Measurements from ENCODE around the gene SLC25A48.
"Not testable (repeated sequence)": the region's sequence is repeated elsewhere in the genome, so short reads cannot be mapped to it uniquely, and the experiment has no call there.

The SLC25A48 gene

GRCh38 chr5:135830384-135830700 lies 4.1 kb upstream of the SLC25A48 start:
- DNase-seq: peak in 1 of 3 experiments; percentile 52

- DNase-seq: no peak
Observed at GRCh38 chr5:135830876-135831275, 3.6 kb upstream of the SLC25A48 start.

- DNase-seq: no peak
Observed at GRCh38 chr5:135831439-135831838, 3.0 kb upstream of the SLC25A48 start.

- no peak for DNase-seq
Observed at GRCh38 chr5:135831851-135832555, 2.5 kb upstream of the SLC25A48 start.

- no peak for DNase-seq
Observed at GRCh38 chr5:135832941-135833920, 1.2 kb upstream of the SLC25A48 start.

- no peak for DNase-seq
Observed at GRCh38 chr5:135833961-135834638, 363 bp upstream of the SLC25A48 start.

GRCh38 chr5:135835766-135836165 lies 1.3 kb downstream of the SLC25A48 start:
- DNase-seq: no peak

- DNase-seq: not testable (repeated sequence)
Observed at GRCh38 chr5:135838395-135838794, 3.9 kb downstream of the SLC25A48 start.

GRCh38 chr5:135839566-135839965 lies 5.1 kb downstream of the SLC25A48 start:
- DNase-seq: no peak

GRCh38 chr5:135840959-135841358 lies 6.5 kb downstream of the SLC25A48 start:
- DNase-seq: no peak

- no peak for DNase-seq
Observed at GRCh38 chr5:135842737-135843136, 8.3 kb downstream of the SLC25A48 start.

GRCh38 chr5:135843571-135844337 lies 9.3 kb downstream of the SLC25A48 start:
- DNase-seq: no peak

GRCh38 chr5:135846311-135846710 lies 11.8 kb downstream of the SLC25A48 start:
- DNase-seq: no peak

- DNase-seq: no peak
Observed at GRCh38 chr5:135847976-135848375, 13.5 kb downstream of the SLC25A48 start.

- no peak for DNase-seq
Observed at GRCh38 chr5:135850231-135850630, 15.8 kb downstream of the SLC25A48 start.

GRCh38 chr5:135850671-135851070 lies 16.2 kb downstream of the SLC25A48 start:
- no peak for DNase-seq

GRCh38 chr5:135851186-135851914 lies 16.9 kb downstream of the SLC25A48 start:
- no peak for DNase-seq

- no peak for DNase-seq
Observed at GRCh38 chr5:135851915-135852845, 17.7 kb downstream of the SLC25A48 start.

GRCh38 chr5:135857630-135858311 lies 23.3 kb downstream of the SLC25A48 start:
- DNase-seq: peak in 1 of 3 experiments; percentile 5

- not testable (repeated sequence) for DNase-seq
Observed at GRCh38 chr5:135859186-135859585, 24.7 kb downstream of the SLC25A48 start.
